ENCODE measurements around the gene KRT40. TPM values are rescaled to one million over a fixed set of nuclear protein-coding genes. Genes with fewer than 3 reads are reported as not detected.

KRT40 gene
- total and polyA plus RNA-seq, 10 of the 15 experiments (the other 5 are each of a cell fraction or from before 2014, with no cell fraction given): not detected

GRCh38 chr17:40974366-40974765 lies 9.8 kb downstream of the KRT40 start (continued):
- TF ChIP-seq MEF2A (IDR thresholded peaks at IDR 0.05; ENCODE audit: insufficient read depth, low read depth, low read length) (no peak), PBX3 (IDR thresholded peaks at IDR 0.05; ENCODE audit: insufficient replicate concordance, low read depth, low read length) (no peak)

- no peak for DNase-seq (ENCODE audit: low read depth, low spot score)
- Histone ChIP-seq H3K4me3 (no peak overlapping the region), H3K4me2 (ENCODE audit: control insufficient read depth, insufficient read depth) (no peak overlapping the region), H3K9me3 (replicated peaks; ENCODE audit: control insufficient read depth, insufficient read depth, low read length) (no peaks in the 10 kb centered on the region; the same call in 2 of the 3 replicates), H3K27ac (ENCODE audit: control insufficient read depth, insufficient read depth) (no peak overlapping the region), H3K79me2 (ENCODE audit: control insufficient read depth, insufficient read depth, low read length) (no peaks in the 10 kb centered on the region), H2AFZ (ENCODE audit: control insufficient read depth, low read depth, low read length) (no peak overlapping the region), H3K36me3 (ENCODE audit: control insufficient read depth in 2 of 2, insufficient read depth in 2 of 2, low read length in 1 of 2) (no peaks in the 10 kb centered on the region), H3K27me3 (replicated peaks in 1 of 2; ENCODE audit: control insufficient read depth in 2 of 2, insufficient read depth in 2 of 2, low read length in 1 of 2) (no peaks in the 10 kb centered on the region; a peak in 1 of 4 replicates), H4K20me1 (ENCODE audit: control insufficient read depth, insufficient read depth) (no peaks in the 10 kb centered on the region), H3K4me1 (ENCODE audit: control insufficient read depth, insufficient read depth, low read length) (no peaks in the 10 kb centered on the region), H3K9ac (ENCODE audit: control insufficient read depth, insufficient read depth, low read length) (no peak overlapping the region)
- in situ Hi-C loops (cut with MboI) (no loop called here), intact Hi-C loops (cut with micrococcal nuclease; ENCODE audit: unreplicated experiment) (no loop called here)
- RAD21 ChIA-PET (ENCODE audit: unreplicated experiment): no interaction called here
- SMC1A ChIA-PET (ENCODE audit: uncharacterized antibody, unreplicated experiment): no interaction called here
- no peak for ATAC-seq
- TF ChIP-seq PBX3 (IDR thresholded peaks at IDR 0.05; ENCODE audit: insufficient replicate concordance, low read depth, low read length) (no peak), TAF1 (IDR thresholded peaks at IDR 0.05; ENCODE audit: borderline replicate concordance, low read depth, low read length) (no peak), CHD4 (IDR thresholded peaks at IDR 0.05) (no peak), STAT1 (conservative IDR thresholded peaks at IDR 0.05) (no peak), NFXL1 (IDR thresholded peaks at IDR 0.05; ENCODE audit: borderline replicate concordance) (no peak), MEF2A (IDR thresholded peaks at IDR 0.05; ENCODE audit: insufficient read depth, low read depth, low read length) (no peak), RAD21 (IDR thresholded peaks at IDR 0.05; ENCODE audit: insufficient read depth, low read depth, low read length) (no peak)
- no peak for FAIRE-seq
- no TSS peak for BruUV-seq (replicated peaks)
- CTCF ChIA-PET: no interaction called here
- POLR2A ChIA-PET: no interaction called here
- 0% methylated on average over 1 of the region's 1 CpG for WGBS (ENCODE audit: insufficient coverage, insufficient replicate concordance, low lambda C conversion rate, missing lambda C conversion rate)
These were observed 16.5 kb downstream of the KRT40 start for GRCh38 chr17:40967582-40967981.
